Nephron (organoid): Measurements from ENCODE around the gene ARHGAP6.
"Not testable (repeated sequence)": the region's sequence is repeated elsewhere in the genome, so short reads cannot be mapped to it uniquely, and the experiment has no call there.

Source experiments
- H3K27ac Mint-ChIP-seq, 3 experiments: 2 replicates each; pipeline ENCODE4 v1.8.0; 2020; ENCODE audit warnings: mixed read lengths in 3 of 3, mild to moderate bottlenecking in 2 of 3, moderate library complexity in 1 of 3
- H3K27me3 Mint-ChIP-seq: 2 replicates; pipeline ENCODE4 v1.8.0; 2021; ENCODE audit warnings: low read depth, mild to moderate bottlenecking, moderate library complexity, mixed read lengths
- H3K36me3 Mint-ChIP-seq: 2 replicates; pipeline ENCODE4 v1.8.0; 2020; ENCODE audit warnings: low read depth, mixed read lengths
- H3K4me1 Mint-ChIP-seq: 2 replicates; pipeline ENCODE4 v1.8.0; 2020; ENCODE audit warnings: mixed read lengths
- H3K4me3 Mint-ChIP-seq, 3 experiments: 2 replicates each; pipeline ENCODE4 v1.8.0; 2020; ENCODE audit warnings: mild to moderate bottlenecking in 3 of 3, mixed read lengths in 3 of 3, moderate library complexity in 2 of 3
- H3K9me3 Mint-ChIP-seq: 2 replicates; pipeline ENCODE4 v1.8.0; 2020; ENCODE audit warnings: mixed read lengths
- TF ChIP-seq, protein P1 (sequence below), 3 experiments: fragments of 200-600 bp; sonication (generic); IDR thresholded peaks; one replicate each; pipeline ENCODE4 v1.5.0; 2021; ENCODE audit warnings: antibody characterized with exemption in 3 of 3; ENCODE audit not compliant: unreplicated experiment in 3 of 3

The ARHGAP6 gene

DNA sequence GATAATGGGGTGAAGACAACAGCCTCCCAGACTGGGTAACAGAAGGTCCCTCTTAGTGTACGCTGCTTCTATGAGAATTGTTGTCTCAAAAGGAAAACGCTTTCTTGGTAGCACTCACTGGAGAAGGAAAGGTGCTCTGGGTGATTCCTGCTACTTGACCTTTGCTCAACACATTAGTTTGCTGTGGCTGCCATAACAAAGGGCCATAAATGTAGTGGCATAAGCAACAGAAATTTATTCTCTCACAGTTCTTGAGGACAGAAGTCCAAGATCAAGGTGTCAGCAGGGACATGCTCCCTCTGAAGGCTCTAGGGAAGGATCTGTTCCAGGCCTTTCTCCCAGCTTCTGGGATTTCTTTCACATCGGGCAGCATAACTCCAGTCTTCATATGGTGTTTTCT lies 535.6 kb downstream of the ARHGAP6 start:
- Mint-ChIP-seq H3K36me3 (peaks cover 3% of the 10 kb centered on the region), H3K9me3 (peaks cover 4% of the 10 kb centered on the region), H3K27ac (no peak overlapping the region), H3K4me3 (no peak overlapping the region), H3K4me1 (peaks cover 6% of the 10 kb centered on the region), H3K27me3 (no peaks in the 10 kb centered on the region)
- TF ChIP-seq, protein P1, sequence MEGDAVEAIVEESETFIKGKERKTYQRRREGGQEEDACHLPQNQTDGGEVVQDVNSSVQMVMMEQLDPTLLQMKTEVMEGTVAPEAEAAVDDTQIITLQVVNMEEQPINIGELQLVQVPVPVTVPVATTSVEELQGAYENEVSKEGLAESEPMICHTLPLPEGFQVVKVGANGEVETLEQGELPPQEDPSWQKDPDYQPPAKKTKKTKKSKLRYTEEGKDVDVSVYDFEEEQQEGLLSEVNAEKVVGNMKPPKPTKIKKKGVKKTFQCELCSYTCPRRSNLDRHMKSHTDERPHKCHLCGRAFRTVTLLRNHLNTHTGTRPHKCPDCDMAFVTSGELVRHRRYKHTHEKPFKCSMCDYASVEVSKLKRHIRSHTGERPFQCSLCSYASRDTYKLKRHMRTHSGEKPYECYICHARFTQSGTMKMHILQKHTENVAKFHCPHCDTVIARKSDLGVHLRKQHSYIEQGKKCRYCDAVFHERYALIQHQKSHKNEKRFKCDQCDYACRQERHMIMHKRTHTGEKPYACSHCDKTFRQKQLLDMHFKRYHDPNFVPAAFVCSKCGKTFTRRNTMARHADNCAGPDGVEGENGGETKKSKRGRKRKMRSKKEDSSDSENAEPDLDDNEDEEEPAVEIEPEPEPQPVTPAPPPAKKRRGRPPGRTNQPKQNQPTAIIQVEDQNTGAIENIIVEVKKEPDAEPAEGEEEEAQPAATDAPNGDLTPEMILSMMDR (IDR thresholded peaks at IDR 0.05; ENCODE audit: unreplicated experiment in 3 of 3): no peak

DNA sequence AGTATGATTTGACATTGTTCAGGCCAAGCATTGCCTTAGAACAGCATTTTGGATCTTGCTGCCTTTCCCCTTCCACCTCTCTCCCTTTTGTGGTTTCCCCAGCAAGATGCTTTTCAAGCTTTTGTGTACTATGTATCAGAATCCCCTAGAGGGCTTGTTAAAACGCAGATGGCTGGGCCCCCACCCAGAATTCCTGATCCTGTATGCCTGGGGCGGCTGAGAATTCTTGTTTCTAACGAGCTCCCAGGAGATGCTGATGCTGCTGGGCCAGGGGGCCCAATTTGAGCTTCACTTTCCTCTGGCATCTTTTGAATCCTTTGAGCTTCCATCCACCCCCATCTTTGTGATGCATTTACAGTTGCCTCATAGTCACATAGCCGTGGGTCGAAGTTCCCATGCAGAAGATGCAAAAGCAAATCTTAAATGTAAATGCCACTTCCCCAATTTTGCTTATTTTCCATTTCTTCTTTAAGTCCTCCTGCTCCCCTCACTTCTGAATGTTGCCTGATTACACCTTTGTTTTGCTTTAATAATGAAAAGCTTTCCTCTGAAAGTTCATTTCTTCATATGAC lies 536.1 kb downstream of the ARHGAP6 start:
- H3K36me3 Mint-ChIP-seq: peaks cover 3% of the 10 kb centered on the region
- TF ChIP-seq, protein P1 (IDR thresholded peaks at IDR 0.05; ENCODE audit: unreplicated experiment in 3 of 3): no peak
- peaks cover 6% of the 10 kb centered on the region for H3K4me1 Mint-ChIP-seq
- H3K4me3 Mint-ChIP-seq: no peak overlapping the region
- no peaks in the 10 kb centered on the region for H3K27me3 Mint-ChIP-seq
- H3K9me3 Mint-ChIP-seq: peaks cover 4% of the 10 kb centered on the region
- H3K27ac Mint-ChIP-seq: no peak overlapping the region

DNA sequence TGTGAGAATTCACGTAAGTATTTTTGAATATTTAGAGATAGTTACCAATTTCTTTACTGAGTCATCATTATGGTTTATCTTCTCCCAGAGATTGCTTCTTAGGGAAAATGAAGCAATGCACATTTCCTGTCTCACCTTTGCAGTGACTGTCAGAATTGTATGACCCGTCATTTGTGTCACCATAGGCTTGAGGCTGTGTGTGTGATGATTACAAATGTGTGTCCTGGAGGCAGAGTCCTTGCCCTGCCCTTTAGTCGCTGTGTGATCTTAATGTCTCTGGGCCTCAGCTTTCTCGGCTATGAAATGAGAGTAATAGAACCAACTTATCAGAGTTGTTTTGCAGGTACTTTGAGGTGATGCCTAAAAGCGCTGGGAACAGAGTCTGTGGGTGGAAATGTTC lies 540.7 kb downstream of the ARHGAP6 start:
- Mint-ChIP-seq H3K4me3 (no peak overlapping the region), H3K36me3 (peaks cover 22% of the 10 kb centered on the region), H3K9me3 (peaks cover 11% of the 10 kb centered on the region), H3K4me1 (no peaks in the 10 kb centered on the region), H3K27ac (no peak overlapping the region), H3K27me3 (no peaks in the 10 kb centered on the region)
- TF ChIP-seq, protein P1 (IDR thresholded peaks at IDR 0.05; ENCODE audit: unreplicated experiment in 3 of 3): no peak

DNA sequence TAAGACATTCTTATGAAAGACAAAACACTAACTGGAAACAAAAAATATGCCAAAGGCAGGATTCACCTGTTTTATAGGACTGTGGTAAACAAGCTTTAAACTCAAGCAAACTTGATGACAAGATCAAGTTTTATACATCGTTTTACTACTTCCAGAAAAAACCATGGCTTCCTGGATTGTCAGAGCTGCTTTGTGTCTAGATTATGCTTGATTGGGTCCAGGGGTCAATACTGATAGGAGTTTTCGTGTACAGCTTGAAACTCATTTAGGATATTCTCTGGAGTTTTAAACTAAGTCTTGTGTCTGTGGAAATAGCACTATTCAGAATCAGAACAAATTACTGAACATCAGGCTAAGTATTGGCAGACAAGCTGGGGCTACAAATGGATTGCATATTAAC lies 541.6 kb downstream of the ARHGAP6 start:
- H3K27me3 Mint-ChIP-seq: no peaks in the 10 kb centered on the region
- H3K4me3 Mint-ChIP-seq: no peak overlapping the region
- no peaks in the 10 kb centered on the region for H3K4me1 Mint-ChIP-seq
- TF ChIP-seq, protein P1 (IDR thresholded peaks at IDR 0.05; ENCODE audit: unreplicated experiment in 3 of 3): no peak
- H3K27ac Mint-ChIP-seq: no peak overlapping the region
- H3K36me3 Mint-ChIP-seq: peaks cover 24% of the 10 kb centered on the region
- H3K9me3 Mint-ChIP-seq: peaks cover 11% of the 10 kb centered on the region

DNA sequence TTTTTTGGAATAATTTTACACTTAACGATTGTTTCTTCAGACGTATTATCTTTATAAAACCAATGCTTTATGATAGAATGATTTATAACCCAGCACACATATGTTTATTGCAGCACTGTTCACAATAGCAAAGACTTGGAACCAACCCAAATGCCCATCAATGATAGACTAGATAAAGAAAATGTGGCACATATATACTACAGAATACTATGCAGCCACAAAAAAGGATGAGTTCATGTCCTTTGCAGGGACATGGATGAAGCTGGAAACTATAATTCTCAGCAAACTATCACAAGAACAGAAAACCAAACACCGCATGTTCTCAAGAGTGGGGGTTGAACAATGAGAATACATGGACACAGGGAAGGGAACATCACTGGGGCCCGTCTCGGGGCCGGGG lies 542.6 kb downstream of the ARHGAP6 start:
- H3K27ac Mint-ChIP-seq, H3K27me3 Mint-ChIP-seq, H3K9me3 Mint-ChIP-seq, H3K4me3 Mint-ChIP-seq, H3K4me1 Mint-ChIP-seq: not testable (repeated sequence)
- peaks cover 26% of the 10 kb centered on the region for H3K36me3 Mint-ChIP-seq

DNA sequence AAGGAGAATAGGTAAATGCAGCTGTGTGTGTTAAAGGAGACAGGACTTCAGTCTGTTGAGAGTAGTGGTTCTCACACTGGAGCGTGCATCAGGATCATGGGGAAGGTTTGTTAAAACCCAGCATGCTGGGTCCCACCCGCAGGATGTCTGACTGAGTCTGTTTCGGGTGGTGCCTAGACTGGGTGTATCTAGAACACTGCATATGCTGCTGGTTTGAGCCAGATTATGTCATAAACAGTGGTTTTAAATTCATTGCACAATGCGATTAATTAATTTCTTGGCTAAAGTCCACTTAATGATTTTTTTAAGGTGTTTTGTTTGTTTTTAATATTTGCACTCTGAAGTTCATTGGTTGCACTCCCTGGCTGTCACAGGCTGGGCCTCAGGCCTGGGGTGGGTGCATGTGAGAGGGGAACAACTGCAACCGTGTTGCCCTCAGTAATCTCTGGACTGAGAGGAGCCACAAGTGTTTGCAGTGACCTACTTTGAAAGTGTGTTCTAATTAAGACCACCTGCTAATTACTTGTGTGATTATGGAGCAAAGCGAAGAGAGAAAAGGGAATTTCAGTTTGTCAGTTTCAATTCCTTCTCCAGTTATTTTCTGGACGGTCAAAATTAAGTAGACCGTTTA lies 546.3 kb downstream of the ARHGAP6 start:
- H3K4me3 Mint-ChIP-seq: no peak overlapping the region
- no peak overlapping the region for H3K27ac Mint-ChIP-seq
- TF ChIP-seq, protein P1 (IDR thresholded peaks at IDR 0.05; ENCODE audit: unreplicated experiment in 3 of 3): no peak
- H3K27me3 Mint-ChIP-seq: no peaks in the 10 kb centered on the region
- H3K4me1 Mint-ChIP-seq: no peaks in the 10 kb centered on the region
- H3K36me3 Mint-ChIP-seq: peaks cover 39% of the 10 kb centered on the region
- peaks cover 7% of the 10 kb centered on the region for H3K9me3 Mint-ChIP-seq
